Esophagus squamous epithelium (tissue), 5 donors: ENCODE measurements around the gene TMEM198. TPM values are rescaled to one million over a fixed set of nuclear protein-coding genes. Genes with fewer than 3 reads are reported as not detected.

Experiments used
- DNase-seq: peaks from one replicate; lab custom pipeline; 2025; lab: John Stamatoyannopoulos, UW
- H3K27ac ChIP-seq, 4 donors: fragments of 200-600 bp; sonication (generic); one replicate each; pipeline ENCODE4 v1.5.1; 2016 to 2019; ENCODE audit warnings: mild to moderate bottlenecking in 1 of 4
- H3K27me3 ChIP-seq, 4 donors: fragments of 200-600 bp; sonication (generic); 1 replicate in 3 of 4; 2 replicates in 1 of 4; pipeline versions ENCODE4 v1.5.1 to v1.6.0; 2017 to 2021; ENCODE audit warnings: antibody characterized with exemption in 1 of 4
- H3K36me3 ChIP-seq, 3 donors: fragments of 200-600 bp; sonication (generic); one replicate each; pipeline ENCODE4 v1.5.1; 2016 to 2019
- H3K4me1 ChIP-seq, 3 donors: fragments of 200-600 bp; sonication (generic); one replicate each; pipeline ENCODE4 v1.5.1; 2017 to 2019
- H3K4me3 ChIP-seq, 4 donors: fragments of 200-600 bp; sonication (generic); 1 replicate in 3 of 4; 2 replicates in 1 of 4; pipeline ENCODE4 v1.5.1; 2016 to 2019; ENCODE audit warnings: mild to moderate bottlenecking in 2 of 4, moderate library complexity in 1 of 4
- H3K9me3 ChIP-seq, 3 donors: fragments of 200-600 bp; sonication (generic); one replicate each; pipeline ENCODE4 v1.5.1; 2016 to 2019
- CTCF ChIP-seq, 6 experiments: fragments of 450-650 bp in 4 of 6; fragments of 200-600 bp in 2 of 6; sonication (generic) in 2 of 6; IDR thresholded peaks; one replicate each; pipeline ENCODE4 v1.5.1; 2016 to 2019; ENCODE audit warnings: antibody characterized with exemption in 6 of 6, mild to moderate bottlenecking in 4 of 6, moderate library complexity in 4 of 6
- POLR2A ChIP-seq, 4 donors: fragments of 450-650 bp; IDR thresholded peaks; one replicate each; pipeline ENCODE4 v1.6.1; 2017; ENCODE audit warnings: antibody characterized with exemption in 4 of 4, mild to moderate bottlenecking in 4 of 4, moderate library complexity in 3 of 4
- WGBS, 2 donors: methylation state at CpG; one replicate each; pipeline ENCODE4 v1.1.5; 2018; 5-methylcytosine and 5-hydroxymethylcytosine counted together
- intact Hi-C: fragments of 100-400 bp; cut with DNase I; formaldehyde crosslinking; loops from one replicate; pipeline ENCODE4 v1.15.0; 2022
- total RNA-seq, 4 donors: library from RNA; depleted of rRNA; stranded (reverse); fragments of >200 nt; gene quantifications; one replicate each; pipeline ENCODE4 v1.1.0, GENCODE V29; 2016
- donor health status: DM: yes; HTN: yes; CAD: no.

The TMEM198 gene
- total RNA-seq, 4 donors from 2014 or later = 0.62 to 0.87 (median 0.78) TPM

- no peak overlapping the region for H3K4me3 ChIP-seq
- H3K36me3 ChIP-seq = no peaks in the 10 kb centered on the region
- H3K27me3 ChIP-seq = peaks cover 5 to 100% (median 17%) of the 10 kb centered on the region in 4 donors
- TF ChIP-seq CTCF (IDR thresholded peaks at IDR 0.05) = no peak
- no peaks in the 10 kb centered on the region for H3K9me3 ChIP-seq
- H3K4me1 ChIP-seq = peaks cover 0 to 25% (median 5%) of the 10 kb centered on the region in 3 donors
- no peak overlapping the region for H3K27ac ChIP-seq
- DNase-seq = no peak
- WGBS, 2 donors = 48 to 56% methylated on average over 11 to 13 of the region's 17 CpGs
- intact Hi-C loops = no loop called here
Measured at GRCh38 chr2:219515874-219516629, 27.8 kb upstream of the TMEM198 start.

- H3K36me3 ChIP-seq = no peaks in the 10 kb centered on the region
- peaks cover 5 to 100% (median 18%) of the 10 kb centered on the region in 4 donors for H3K27me3 ChIP-seq
- WGBS, 2 donors = 39 to 57% methylated on average over 7 of the region's 7 CpGs
- no peak overlapping the region for H3K27ac ChIP-seq
- TF ChIP-seq POLR2A (IDR thresholded peaks at IDR 0.05) (no peak), CTCF (IDR thresholded peaks at IDR 0.05) (no peak)
- no peaks in the 10 kb centered on the region for H3K9me3 ChIP-seq
- H3K4me1 ChIP-seq = peaks cover 6 to 33% (median 11%) of the 10 kb centered on the region in 3 donors
- intact Hi-C loops = no loop called here
- H3K4me3 ChIP-seq = no peak overlapping the region
- DNase-seq = no peak
Measured at GRCh38 chr2:219516888-219517287, 26.9 kb upstream of the TMEM198 start.

- H3K27me3 ChIP-seq = peaks cover 11 to 100% (median 15%) of the 10 kb centered on the region in 4 donors
- TF ChIP-seq CTCF (IDR thresholded peaks at IDR 0.05) = no peak
- TF ChIP-seq POLR2A (IDR thresholded peaks at IDR 0.05) = no peak
- intact Hi-C loops = no loop called here
Measured at GRCh38 chr2:219517954-219518778, 25.7 kb upstream of the TMEM198 start.

GRCh38 chr2:219519526-219519916, 24.3 kb upstream of the TMEM198 start:
- H3K27ac ChIP-seq = no peak overlapping the region
- no peak for DNase-seq
- peaks cover 17 to 34% (median 21%) of the 10 kb centered on the region in 3 donors for H3K4me1 ChIP-seq
- intact Hi-C loops = no loop called here
- H3K27me3 ChIP-seq = peaks cover 5 to 100% (median 9%) of the 10 kb centered on the region in 4 donors
- H3K36me3 ChIP-seq = no peaks in the 10 kb centered on the region
- WGBS, 2 donors = 83 to 91% methylated on average over 9 of the region's 9 CpGs
- H3K4me3 ChIP-seq = no peak overlapping the region
- TF ChIP-seq CTCF (IDR thresholded peaks at IDR 0.05) = no peak
- TF ChIP-seq POLR2A (IDR thresholded peaks at IDR 0.05) = no peak
- H3K9me3 ChIP-seq = no peaks in the 10 kb centered on the region

More at GRCh38 chr2:219517954-219518778, 25.7 kb upstream of the TMEM198 start:
- Histone ChIP-seq H3K36me3 (no peaks in the 10 kb centered on the region), H3K27ac (no peak overlapping the region), H3K9me3 (no peaks in the 10 kb centered on the region), H3K4me3 (no peak overlapping the region), H3K4me1 (peaks cover 19 to 41% (median 20%) of the 10 kb centered on the region in 3 donors)
- 49 to 57% methylated on average over 9 to 10 of the region's 10 CpGs for WGBS, 2 donors
- no peak for DNase-seq
